HG03159 (cell line): ENCODE data around the gene NRP1.

Source experiments
- ATAC-seq: cut with Tn5 transposase; IDR thresholded peaks from one replicate; pipeline ENCODE4 v1.9.1; 2021; ENCODE audit warnings: mild to moderate bottlenecking, moderate library complexity; ENCODE audit not compliant: unreplicated experiment

Gene NRP1

GRCh38 chr10:33216661-33217427, 117.6 kb downstream of the NRP1 start:
- ATAC-seq, result no peak

- no peak for ATAC-seq
Observed at GRCh38 chr10:33215635-33216034, 118.8 kb downstream of the NRP1 start.

- ATAC-seq, result no peak
Observed at GRCh38 chr10:33215154-33215553, 119.3 kb downstream of the NRP1 start.

GRCh38 chr10:33214174-33214573, 120.3 kb downstream of the NRP1 start:
- ATAC-seq, result no peak

GRCh38 chr10:33212061-33212748, 122.3 kb downstream of the NRP1 start:
- no peak for ATAC-seq

- ATAC-seq, result no peak
Observed at GRCh38 chr10:33211106-33211878, 123.2 kb downstream of the NRP1 start.

GRCh38 chr10:33209802-33210201, 124.7 kb downstream of the NRP1 start:
- ATAC-seq, result no peak

- no peak for ATAC-seq
Observed at GRCh38 chr10:33208166-33208565, 126.3 kb downstream of the NRP1 start.

- no peak for ATAC-seq
Observed at GRCh38 chr10:33204031-33204430, 130.4 kb downstream of the NRP1 start.

GRCh38 chr10:33201971-33202370, 132.5 kb downstream of the NRP1 start:
- ATAC-seq, result no peak

GRCh38 chr10:33201056-33201780, 133.2 kb downstream of the NRP1 start:
- ATAC-seq, result no peak

GRCh38 chr10:33199731-33200232, 134.7 kb downstream of the NRP1 start:
- no peak for ATAC-seq

- ATAC-seq, result no peak
Observed at GRCh38 chr10:33198610-33199009, 135.9 kb downstream of the NRP1 start.

- ATAC-seq, result no peak
Observed at GRCh38 chr10:33196710-33197491, 137.6 kb downstream of the NRP1 start.

- ATAC-seq, result no peak
Observed at GRCh38 chr10:33196377-33196706, 138.1 kb downstream of the NRP1 start.

- ATAC-seq, result no peak
Observed at GRCh38 chr10:33195608-33196376, 138.7 kb downstream of the NRP1 start.

- ATAC-seq, result no peak
Observed at GRCh38 chr10:33193701-33194521, 140.6 kb downstream of the NRP1 start.

GRCh38 chr10:33193057-33193700, 141.3 kb downstream of the NRP1 start:
- peak; percentile 91 for ATAC-seq
